Activated CD4-positive, alpha-beta T cell treated with anti-CD3 and anti-CD28 coated beads, Interleukin-2, amount 10 ng/mL, durations not matched to agents 7 days and 5 days (primary cell): ENCODE results near the gene TRPM5. TPM values are rescaled to one million over a fixed set of nuclear protein-coding genes. Genes with fewer than 3 reads are reported as not detected.
A peak's percentile ranks its signal among the peaks of the same experiment; 100 is the strongest.

Experiments
- CTCF ChIA-PET: fragments of 350-600 bp; sonication (Branson Sonifier 250); formaldehyde crosslinking; loops from one replicate; lab custom pipeline; 2021; ENCODE audit warnings: antibody characterized with exemption; lab: Charles Lee
- POLR2A ChIA-PET: fragments of 350-600 bp; sonication (Branson Sonifier 250); formaldehyde crosslinking; loops from one replicate; lab custom pipeline; 2021; ENCODE audit warnings: antibody characterized with exemption; lab: Charles Lee
- DNase-seq: peaks from one replicate; pipeline ENCODE4 v3.0.0-alpha.2; 2020
- H3K27ac Mint-ChIP-seq: one replicate; pipeline ENCODE4 v1.8.0; 2021; ENCODE audit warnings: mild to moderate bottlenecking, moderate library complexity, mixed read lengths
- H3K27me3 Mint-ChIP-seq: one replicate; pipeline ENCODE4 v1.8.0; 2021; ENCODE audit warnings: mixed read lengths
- H3K36me3 Mint-ChIP-seq: one replicate; pipeline ENCODE4 v1.8.0; 2021; ENCODE audit warnings: low read depth, mixed read lengths
- H3K4me1 Mint-ChIP-seq: one replicate; pipeline ENCODE4 v1.8.0; 2021; ENCODE audit warnings: mixed read lengths
- H3K4me3 Mint-ChIP-seq: one replicate; pipeline ENCODE4 v1.8.0; 2021; ENCODE audit warnings: mild to moderate bottlenecking, moderate library complexity, mixed read lengths
- H3K9me3 Mint-ChIP-seq: one replicate; pipeline ENCODE4 v1.8.0; 2021; ENCODE audit warnings: mixed read lengths
- total RNA-seq, 2 experiments: library from RNA; stranded (reverse); gene quantifications; one replicate each; pipeline ENCODE4 v1.2.3, GENCODE V29; 2021

TRPM5 gene
- total RNA-seq, 2 experiments from 2014 or later, result 0.07 TPM; not detected in 1

DNA sequence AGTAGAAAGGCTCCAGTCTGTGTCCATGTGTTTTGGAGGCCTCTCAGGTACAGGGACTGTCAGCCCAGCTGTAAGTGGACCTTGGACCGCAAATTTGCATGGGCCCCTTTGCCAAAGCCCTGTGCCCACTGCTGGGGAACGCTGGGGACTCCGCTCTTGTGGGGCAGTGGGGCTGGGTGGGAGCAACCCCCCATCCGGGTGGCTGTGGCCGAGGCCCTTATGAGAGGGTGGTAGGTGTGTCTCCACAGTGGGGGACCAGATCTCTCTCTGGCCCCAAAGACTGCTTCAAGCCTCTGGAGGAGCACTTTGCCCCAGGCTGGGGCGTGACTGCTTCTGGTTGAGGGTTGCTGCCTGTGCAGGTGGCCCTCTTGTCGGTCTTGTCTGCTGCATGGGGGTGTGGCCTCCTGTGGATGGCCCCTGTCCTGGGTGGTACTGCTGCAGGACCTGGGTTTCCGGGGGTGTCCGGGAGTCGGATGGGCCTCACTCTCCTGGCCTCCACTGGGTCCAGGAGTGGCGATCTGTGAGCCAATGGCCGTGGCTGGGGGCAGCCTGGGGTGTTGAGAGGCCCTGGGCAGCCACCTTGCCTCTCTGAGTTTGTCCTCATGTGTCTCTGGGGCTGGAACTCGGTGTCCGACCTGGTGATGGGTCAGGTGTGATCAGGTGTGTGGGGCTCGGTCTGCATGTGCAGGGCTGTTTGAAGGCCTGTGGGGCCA, 16.4 kb upstream of the TRPM5 start:
- Mint-ChIP-seq H3K9me3 (no peaks in the 10 kb centered on the region), H3K36me3 (no peaks in the 10 kb centered on the region), H3K27me3 (no peaks in the 10 kb centered on the region), H3K27ac (no peak overlapping the region), H3K4me1 (peaks cover 2% of the 10 kb centered on the region), H3K4me3 (no peak overlapping the region)
- CTCF ChIA-PET, result interaction anchor here (1.2 kb wide), 1 partner anchor 72 kb away, joined by 3 read pairs; no protein-coding TSS in a partner anchor
- POLR2A ChIA-PET, result no interaction called here
- DNase-seq, result no peak

DNA sequence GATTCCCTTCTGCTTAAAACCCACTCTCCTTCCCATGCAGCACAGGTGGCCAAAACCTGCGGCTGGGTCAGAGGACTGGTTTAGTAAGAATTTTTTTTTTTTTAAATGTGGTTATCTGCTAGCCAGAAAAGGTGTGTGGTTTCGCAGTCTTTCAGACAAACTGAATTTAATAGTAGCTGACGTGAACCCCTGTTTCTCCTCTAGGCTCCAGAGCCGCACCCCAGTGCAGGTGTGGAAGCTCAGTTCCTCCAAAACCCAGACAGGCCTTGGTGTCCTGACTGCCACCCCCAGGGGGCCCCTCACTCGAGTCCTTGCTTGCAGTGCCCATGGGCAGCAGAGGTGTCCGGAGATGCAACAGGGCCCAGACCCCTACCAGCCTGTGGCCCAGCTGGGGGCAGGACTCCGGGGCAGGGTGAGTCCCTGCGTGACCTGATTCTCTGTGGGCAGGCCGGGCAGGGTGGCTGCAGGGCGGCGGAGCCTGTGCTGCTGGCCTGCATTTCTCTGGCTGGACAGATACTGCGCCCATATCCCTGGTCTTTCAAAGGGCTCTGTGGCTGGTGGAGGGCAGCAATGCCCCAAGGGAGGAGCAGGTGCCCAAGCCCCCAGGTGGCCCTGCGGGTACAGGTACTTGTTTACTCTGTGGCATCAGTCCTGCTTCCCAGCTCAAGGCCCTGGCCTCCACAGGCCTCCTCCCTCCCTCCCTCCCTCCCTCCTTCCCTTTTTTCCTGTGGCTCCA, 15.7 kb upstream of the TRPM5 start:
- POLR2A ChIA-PET, result no interaction called here
- H3K27ac Mint-ChIP-seq, result no peak overlapping the region
- H3K27me3 Mint-ChIP-seq, result no peaks in the 10 kb centered on the region
- peaks cover 3% of the 10 kb centered on the region for H3K9me3 Mint-ChIP-seq
- DNase-seq, result no peak
- H3K36me3 Mint-ChIP-seq, result peaks cover 4% of the 10 kb centered on the region
- CTCF ChIA-PET, result interaction anchor here (1.0 kb wide), 1 partner anchor 13 kb away, joined by 5 read pairs; no protein-coding TSS in a partner anchor
- no peak overlapping the region for H3K4me3 Mint-ChIP-seq
- peaks cover 2% of the 10 kb centered on the region for H3K4me1 Mint-ChIP-seq

DNA sequence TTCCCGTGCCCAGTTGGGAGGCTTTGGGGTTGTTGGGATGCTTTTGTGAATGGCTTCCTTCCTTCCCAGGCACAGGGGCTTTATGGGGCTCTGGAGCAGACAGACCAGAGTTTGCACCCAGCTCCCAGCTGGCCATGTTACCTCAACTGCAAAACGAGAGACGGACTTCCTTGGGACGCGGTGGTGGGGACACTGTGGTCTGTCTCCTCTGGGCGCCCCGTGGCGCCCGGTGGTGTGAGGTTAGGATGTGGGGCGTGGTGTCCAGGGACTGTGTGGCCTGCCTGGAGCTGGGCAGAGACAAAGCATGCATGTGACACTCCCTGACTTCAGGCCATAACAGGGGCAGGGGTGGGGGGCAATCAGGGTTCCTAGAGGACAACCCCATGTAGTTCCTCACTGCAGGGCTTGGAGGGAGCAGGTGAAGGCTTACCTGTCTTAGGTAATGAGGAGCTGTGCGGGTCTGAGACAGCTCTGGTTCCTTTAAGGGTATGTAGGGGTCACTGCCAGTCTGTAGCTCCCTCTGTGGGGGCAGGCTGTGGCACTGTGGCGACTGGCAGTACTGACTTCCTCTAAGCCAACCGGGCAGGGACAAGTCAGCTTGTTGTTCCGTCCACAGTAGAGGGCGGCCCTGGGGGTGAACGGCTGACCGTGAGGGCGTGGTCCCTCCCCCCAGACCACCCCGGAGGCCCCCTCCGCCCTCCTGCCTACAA, 14.9 kb upstream of the TRPM5 start:
- peaks cover 2% of the 10 kb centered on the region for H3K4me1 Mint-ChIP-seq
- DNase-seq, result no peak
- H3K36me3 Mint-ChIP-seq, result peaks cover 4% of the 10 kb centered on the region
- CTCF ChIA-PET, result interaction anchor here (1.0 to 1.2 kb wide), 2 partner anchors 8 to 14 kb away, joined by 5 to 6 read pairs; no protein-coding TSS in a partner anchor
- no peak overlapping the region for H3K27ac Mint-ChIP-seq
- no peaks in the 10 kb centered on the region for H3K27me3 Mint-ChIP-seq
- POLR2A ChIA-PET, result no interaction called here
- H3K9me3 Mint-ChIP-seq, result peaks cover 3% of the 10 kb centered on the region
- H3K4me3 Mint-ChIP-seq, result no peak overlapping the region

DNA sequence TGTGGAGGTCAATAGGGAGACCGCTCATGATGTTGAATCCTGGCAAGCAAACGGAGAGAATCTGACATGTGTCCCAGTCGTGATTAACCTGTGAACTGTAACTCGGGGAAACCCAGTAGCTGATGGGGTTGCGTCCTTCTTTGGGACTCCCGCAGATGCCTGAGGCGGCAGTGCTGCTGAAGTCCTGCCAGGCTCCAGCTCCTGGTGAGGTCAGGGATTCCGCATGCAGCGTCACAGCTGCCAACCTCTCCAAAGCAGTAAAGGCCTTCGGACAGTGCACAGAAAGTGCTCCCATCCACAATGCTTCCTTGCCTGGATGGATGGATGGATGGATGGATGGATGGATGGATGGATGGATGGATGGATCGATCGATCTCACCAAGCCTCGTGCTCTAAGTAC, 14.0 kb upstream of the TRPM5 start:
- CTCF ChIA-PET, result interaction anchor here (1.2 kb wide), 1 partner anchor 9 kb away, joined by 6 read pairs; no protein-coding TSS in a partner anchor
- DNase-seq, result no peak
- POLR2A ChIA-PET, result no interaction called here
- Mint-ChIP-seq H3K9me3 (peaks cover 3% of the 10 kb centered on the region), H3K4me1 (peaks cover 2% of the 10 kb centered on the region), H3K4me3 (no peak overlapping the region), H3K27me3 (no peaks in the 10 kb centered on the region), H3K36me3 (peaks cover 4% of the 10 kb centered on the region), H3K27ac (no peak overlapping the region)

- ChIA-PET POLR2A (no interaction called here), CTCF (no interaction called here)
- H3K9me3 Mint-ChIP-seq, result peaks cover 3% of the 10 kb centered on the region
- no peak overlapping the region for H3K27ac Mint-ChIP-seq
- DNase-seq, result no peak
- no peak overlapping the region for H3K4me3 Mint-ChIP-seq
- peaks cover 4% of the 10 kb centered on the region for H3K36me3 Mint-ChIP-seq
- peaks cover 3% of the 10 kb centered on the region for H3K4me1 Mint-ChIP-seq
- H3K27me3 Mint-ChIP-seq, result no peaks in the 10 kb centered on the region
These were observed 9.1 kb upstream of the TRPM5 start for GRCh38 chr11:2453436-2453835.

DNA sequence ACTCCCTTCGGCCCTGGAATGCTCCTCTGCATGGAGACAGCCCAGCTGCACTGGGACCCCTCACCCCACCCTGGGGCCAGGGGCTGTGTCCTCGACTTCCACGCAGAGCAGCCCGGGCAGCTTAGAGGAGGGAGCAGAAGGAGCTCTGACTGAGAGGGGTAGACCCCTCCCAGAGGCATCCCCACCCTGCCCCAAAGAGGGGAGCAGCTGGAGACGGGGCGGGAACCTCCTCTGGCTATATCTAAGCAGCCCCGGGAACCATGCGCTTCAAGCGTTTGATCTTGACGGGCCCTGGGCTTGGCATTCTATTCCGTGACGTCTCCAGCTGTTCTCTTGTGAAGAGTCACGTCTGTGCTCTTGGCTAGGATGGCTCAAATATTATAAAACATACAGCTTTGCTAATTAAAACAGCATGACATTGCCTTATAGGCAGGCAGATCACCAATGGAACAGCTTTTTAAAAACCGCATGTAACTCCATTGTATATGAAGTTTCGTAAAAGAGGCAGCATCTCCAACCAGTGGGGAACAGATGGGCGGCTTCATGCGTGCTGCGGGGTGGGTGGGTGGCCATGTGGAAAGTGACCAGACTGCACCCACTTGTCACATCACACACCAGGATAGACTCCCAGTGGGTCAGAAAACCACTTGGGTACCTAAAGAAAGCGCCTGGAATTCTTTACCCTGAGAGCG, 8.2 kb upstream of the TRPM5 start:
- Mint-ChIP-seq H3K4me3 (no peak overlapping the region), H3K36me3 (peaks cover 4% of the 10 kb centered on the region), H3K9me3 (peaks cover 3% of the 10 kb centered on the region), H3K27me3 (no peaks in the 10 kb centered on the region), H3K27ac (no peak overlapping the region), H3K4me1 (peaks cover 11% of the 10 kb centered on the region)
- CTCF ChIA-PET, result no interaction called here
- DNase-seq, result no peak
- POLR2A ChIA-PET, result no interaction called here

DNA sequence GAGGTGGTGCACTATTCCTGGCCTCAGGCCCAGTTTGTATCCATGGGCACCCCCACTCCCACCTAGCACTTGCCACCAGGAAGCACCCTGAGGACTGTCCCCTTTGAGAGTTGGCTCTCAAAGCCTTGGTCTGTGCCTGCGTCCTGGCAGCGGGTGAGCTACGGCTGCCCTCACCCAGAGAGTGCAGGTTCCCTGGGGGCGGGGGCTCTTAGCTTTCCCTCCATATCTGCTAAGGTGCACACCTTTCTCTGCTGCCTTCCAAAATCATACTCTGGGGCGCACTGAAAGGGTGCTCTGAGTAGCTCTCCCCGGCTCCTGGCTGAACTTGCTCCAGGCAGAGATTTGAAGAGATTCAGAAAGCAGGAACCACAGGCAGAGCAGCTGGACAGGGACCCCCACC, 7.6 kb upstream of the TRPM5 start:
- ChIA-PET CTCF (no interaction called here), POLR2A (no interaction called here)
- Mint-ChIP-seq H3K4me1 (peaks cover 17% of the 10 kb centered on the region), H3K36me3 (peaks cover 8% of the 10 kb centered on the region), H3K27me3 (no peaks in the 10 kb centered on the region), H3K4me3 (no peak overlapping the region), H3K9me3 (peaks cover 3% of the 10 kb centered on the region), H3K27ac (no peak overlapping the region)
- no peak for DNase-seq

- no peak overlapping the region for H3K4me3 Mint-ChIP-seq
- no peaks in the 10 kb centered on the region for H3K27me3 Mint-ChIP-seq
- no peak overlapping the region for H3K27ac Mint-ChIP-seq
- CTCF ChIA-PET, result no interaction called here
- no peak for DNase-seq
- peaks cover 21% of the 10 kb centered on the region for H3K4me1 Mint-ChIP-seq
- POLR2A ChIA-PET, result no interaction called here
- peaks cover 3% of the 10 kb centered on the region for H3K9me3 Mint-ChIP-seq
- H3K36me3 Mint-ChIP-seq, result peaks cover 9% of the 10 kb centered on the region
These were observed 7.0 kb upstream of the TRPM5 start for GRCh38 chr11:2451336-2451735.

DNA sequence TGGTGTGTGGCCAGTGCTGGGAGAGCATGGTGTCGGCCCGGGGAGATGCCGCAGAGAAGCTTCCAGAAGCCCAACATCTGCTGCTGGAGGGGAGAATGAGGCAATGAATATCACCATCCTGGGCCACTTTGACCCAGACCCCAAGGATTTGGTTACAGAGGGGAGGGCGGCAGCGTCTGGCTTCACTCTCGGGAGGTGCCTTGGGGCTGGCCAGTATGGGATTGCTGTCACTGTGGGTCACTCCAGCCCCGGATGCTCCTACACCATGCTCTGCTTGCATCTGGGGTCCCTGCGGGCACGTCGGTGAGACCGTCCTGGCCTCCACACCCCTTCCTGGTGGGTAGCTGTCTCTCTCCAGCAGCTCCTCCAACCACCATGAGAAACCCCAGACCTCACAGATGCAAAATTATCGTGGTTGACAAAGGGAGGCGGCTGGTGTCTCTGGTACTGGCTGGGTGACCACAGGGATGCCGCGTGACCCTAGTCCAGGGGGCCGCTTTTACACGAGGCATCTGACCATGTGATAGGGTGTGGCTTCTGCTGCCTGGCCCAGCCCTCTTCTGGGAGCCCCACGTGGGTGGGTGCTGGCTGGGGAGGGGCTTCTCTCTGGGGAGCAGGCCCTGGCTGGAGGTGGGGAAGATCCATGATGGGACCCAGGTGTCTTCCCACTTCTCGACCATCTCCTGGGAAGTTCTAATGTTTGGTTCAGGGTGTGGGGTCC, 6.2 kb upstream of the TRPM5 start:
- Mint-ChIP-seq H3K9me3 (peaks cover 3% of the 10 kb centered on the region), H3K4me1 (peaks cover 23% of the 10 kb centered on the region), H3K36me3 (peaks cover 7% of the 10 kb centered on the region), H3K27ac (no peak overlapping the region), H3K27me3 (no peaks in the 10 kb centered on the region), H3K4me3 (no peak overlapping the region)
- DNase-seq, result no peak
- POLR2A ChIA-PET, result no interaction called here
- CTCF ChIA-PET, result no interaction called here

DNA sequence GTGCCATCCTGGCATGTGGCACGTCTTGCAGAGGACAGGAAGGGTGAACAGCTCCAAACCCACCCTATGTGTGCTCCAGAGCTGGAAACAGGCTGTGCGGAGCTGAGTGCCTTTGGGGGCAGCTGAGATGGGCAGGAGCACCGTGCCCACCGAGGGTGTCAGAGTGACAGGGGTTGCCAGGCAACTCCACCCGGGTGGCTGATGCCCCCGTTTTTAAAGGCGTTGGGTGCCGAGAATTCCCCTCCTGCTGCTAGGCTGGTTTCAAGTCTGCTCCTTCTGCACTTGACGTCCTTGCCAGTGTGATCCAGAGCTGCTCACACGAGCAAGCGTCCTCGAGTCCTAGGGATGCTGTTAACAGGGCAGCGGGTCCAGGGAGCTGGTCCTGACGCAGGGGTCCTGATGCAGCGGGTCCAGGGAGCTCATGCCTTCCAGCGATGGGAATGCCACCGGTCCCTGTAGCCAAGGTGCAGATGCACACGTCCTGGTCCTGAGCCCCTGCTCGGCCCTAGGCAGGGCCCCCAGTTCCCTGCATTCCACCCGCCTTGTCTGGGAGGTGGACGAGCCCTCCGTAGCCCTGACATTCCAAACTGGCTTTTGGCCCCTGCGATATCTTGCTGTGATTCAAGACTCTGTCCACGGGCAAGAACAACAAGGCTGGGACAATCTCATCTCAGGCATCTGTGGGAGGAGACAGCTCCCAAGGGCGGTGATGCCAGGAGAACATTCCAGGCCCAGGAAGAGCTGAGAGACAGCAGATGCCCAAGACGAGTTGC, 5.4 kb upstream of the TRPM5 start:
- CTCF ChIA-PET, result no interaction called here
- Mint-ChIP-seq H3K4me1 (peaks cover 26% of the 10 kb centered on the region), H3K9me3 (no peaks in the 10 kb centered on the region), H3K36me3 (peaks cover 5% of the 10 kb centered on the region), H3K27ac (no peak overlapping the region), H3K27me3 (no peaks in the 10 kb centered on the region), H3K4me3 (no peak overlapping the region)
- POLR2A ChIA-PET, result no interaction called here
- no peak for DNase-seq

DNA sequence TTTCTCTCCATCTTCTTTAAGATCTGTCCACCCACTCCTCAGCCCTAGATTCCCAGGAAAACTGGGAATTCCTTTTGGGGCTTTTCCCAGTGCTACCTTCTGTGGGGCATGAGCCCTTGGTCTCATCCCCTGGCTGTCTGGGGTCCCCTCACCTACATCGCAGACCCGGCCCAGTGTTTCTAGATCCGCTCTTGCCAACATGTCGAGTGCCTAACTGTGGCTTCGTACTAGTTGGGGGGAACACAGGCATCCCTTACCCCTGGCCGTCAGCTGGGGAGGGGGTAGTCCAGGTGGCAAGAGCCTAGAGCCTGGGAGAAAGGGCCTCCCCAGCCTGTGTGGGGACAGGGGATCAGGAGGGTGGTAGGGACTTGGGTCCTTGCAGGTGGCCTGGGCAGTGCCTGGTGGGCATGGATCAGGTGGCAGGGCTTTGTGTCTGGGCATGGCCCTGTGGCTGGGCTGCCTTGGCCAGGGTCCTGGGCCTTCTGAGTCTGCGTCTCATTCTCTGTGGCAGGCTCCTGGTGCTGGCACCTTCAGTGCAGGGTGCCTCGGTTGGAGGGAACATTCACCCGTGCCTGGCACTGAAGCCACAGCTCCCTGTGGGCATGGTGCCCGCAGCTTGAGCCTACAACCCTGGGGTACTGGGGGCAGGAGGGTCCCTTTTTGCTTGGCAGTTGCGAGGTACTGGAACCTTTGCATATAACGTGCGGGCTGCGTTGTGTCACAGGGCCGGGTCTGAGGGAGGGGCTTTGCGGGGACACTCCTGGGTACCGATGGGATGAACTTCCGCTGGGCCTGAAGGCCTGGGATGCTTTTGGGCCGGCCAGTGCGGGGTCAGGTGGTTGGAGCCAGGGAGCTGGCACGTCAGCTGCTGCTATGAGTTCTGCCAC, 4.6 kb upstream of the TRPM5 start:
- POLR2A ChIA-PET, result no interaction called here
- H3K27me3 Mint-ChIP-seq, result no peaks in the 10 kb centered on the region
- CTCF ChIA-PET, result no interaction called here
- H3K27ac Mint-ChIP-seq, result peak overlapping the region; percentile 71
- no peak overlapping the region for H3K4me3 Mint-ChIP-seq
- no peak for DNase-seq
- peaks cover 5% of the 10 kb centered on the region for H3K36me3 Mint-ChIP-seq
- no peaks in the 10 kb centered on the region for H3K9me3 Mint-ChIP-seq
- H3K4me1 Mint-ChIP-seq, result peaks cover 26% of the 10 kb centered on the region
